GM19455 (cell line): ENCODE results near the gene HSD11B2.

Experiments used
- ATAC-seq: cut with Tn5 transposase; IDR thresholded peaks from one replicate; pipeline ENCODE4 v1.9.1; 2021; ENCODE audit not compliant: unreplicated experiment

The HSD11B2 gene

GRCh38 chr16:67430977-67431774 is at the start of gene HSD11B2:
TSS of gene HSD11B2 (plus strand) at chr16:67431121. CDS start at chr16:67431249, 128 bp downstream.
- ATAC-seq: no peak

- no peak for ATAC-seq
Measured at GRCh38 chr16:67383284-67383683, 47.6 kb upstream of the HSD11B2 start.

GRCh38 chr16:67384778-67385510 is 46.0 kb upstream of the HSD11B2 start:
- ATAC-seq: no peak

GRCh38 chr16:67386861-67387455 is 44.0 kb upstream of the HSD11B2 start:
- no peak for ATAC-seq

GRCh38 chr16:67387479-67388079 is 43.3 kb upstream of the HSD11B2 start:
- ATAC-seq: no peak

- ATAC-seq: no peak
Measured at GRCh38 chr16:67388191-67388590, 42.7 kb upstream of the HSD11B2 start.

- no peak for ATAC-seq
Measured at GRCh38 chr16:67388591-67388990, 42.3 kb upstream of the HSD11B2 start.

GRCh38 chr16:67389911-67390815 is 40.8 kb upstream of the HSD11B2 start:
- no peak for ATAC-seq

- no peak for ATAC-seq
Measured at GRCh38 chr16:67390816-67391423, 40.0 kb upstream of the HSD11B2 start.

- no peak for ATAC-seq
Measured at GRCh38 chr16:67391424-67392300, 39.3 kb upstream of the HSD11B2 start.

- no peak for ATAC-seq
Measured at GRCh38 chr16:67392301-67393059, 38.4 kb upstream of the HSD11B2 start.

GRCh38 chr16:67393111-67393787 is 37.7 kb upstream of the HSD11B2 start, which contains the start of gene TPPP3:
TSS of gene TPPP3 (minus strand) at chr16:67393498. CDS start at chr16:67391111, 2,387 bp downstream.
- no peak for ATAC-seq

GRCh38 chr16:67393788-67394154 is 37.1 kb upstream of the HSD11B2 start:
- ATAC-seq: no peak

GRCh38 chr16:67394155-67395104 is 36.5 kb upstream of the HSD11B2 start:
- no peak for ATAC-seq

- no peak for ATAC-seq
Measured at GRCh38 chr16:67395105-67395457, 35.8 kb upstream of the HSD11B2 start.

- no peak for ATAC-seq
Measured at GRCh38 chr16:67395458-67396158, 35.3 kb upstream of the HSD11B2 start.
